Panc1 (cell line): ENCODE data around the gene IRF6. TPM values are rescaled to one million over a fixed set of nuclear protein-coding genes. Genes with fewer than 3 reads are reported as not detected.

Source experiments
- ATAC-seq: fragments of 200-7000 bp; cut with Tn5 transposase; 2 replicates; pipeline ENCODE4 v1.9.1; 2020; ENCODE audit warnings: mild to moderate bottlenecking, moderate library complexity
- BruUV-seq: library from RNA; stranded (reverse); fragments of 400-500 nt; replicated peaks from 2 replicates; lab custom pipeline; 2021; lab: Mats Ljungman, UMichigan
- CTCF ChIA-PET: fragments of 300-600 bp; sonication (Branson Sonifier 250); formaldehyde crosslinking; loops from one replicate; lab custom pipeline; 2022; ENCODE audit warnings: antibody characterized with exemption; lab: Charles Lee
- POLR2A ChIA-PET: fragments of 300-600 bp; sonication (Branson Sonifier 250); formaldehyde crosslinking; loops from one replicate; lab custom pipeline; 2022; ENCODE audit warnings: antibody characterized with exemption; lab: Charles Lee
- DNase-seq: peaks from one replicate; pipeline ENCODE4 v3.0.0-alpha.2; 2010; ENCODE audit warnings: low read depth, low spot score
- H3K27ac ChIP-seq: 2 replicates; pipeline ENCODE4 v1.5.1; 2011; ENCODE audit warnings: mild to moderate bottlenecking, low read length, inconsistent platforms
- H3K27me3 ChIP-seq: fragments of 200-500 bp; sonication (Bioruptor generic); 2 replicates; pipeline ENCODE4 v1.6.0; 2014; ENCODE audit warnings: low read length, inconsistent platforms; ENCODE audit not compliant: control insufficient read depth, insufficient read depth
- H3K36me3 ChIP-seq: fragments of 200-500 bp; sonication (Bioruptor generic); 2 replicates; pipeline ENCODE4 v1.5.1; 2014; ENCODE audit warnings: inconsistent platforms, mild to moderate bottlenecking, low read length, moderate library complexity; ENCODE audit not compliant: control insufficient read depth, insufficient read depth
- H3K4me1 ChIP-seq: 2 replicates; pipeline ENCODE4 v1.5.1; 2011; ENCODE audit warnings: inconsistent platforms, mild to moderate bottlenecking, low read length, moderate library complexity; ENCODE audit not compliant: control insufficient read depth, insufficient read depth
- H3K4me3 ChIP-seq, 2 experiments: 2 replicates each; pipeline ENCODE4 v1.5.1; 2011 to 2012; ENCODE audit warnings: low read depth in 2 of 2, low read length in 2 of 2, mild to moderate bottlenecking in 2 of 2, inconsistent platforms in 1 of 2, moderate library complexity in 1 of 2
- H3K9me3 ChIP-seq: fragments of 200-500 bp; sonication (Bioruptor generic); 2 replicates; pipeline ENCODE4 v1.5.1; 2014; ENCODE audit warnings: low read depth, mild to moderate bottlenecking, inconsistent platforms, low read length, moderate library complexity; ENCODE audit not compliant: control insufficient read depth, insufficient read depth
- POLR2AphosphoS5 ChIP-seq: IDR thresholded peaks from 2 replicates; pipeline ENCODE4 v1.6.1; 2012; ENCODE audit warnings: mild to moderate bottlenecking, low read depth, low read length, moderate library complexity
- SIN3A ChIP-seq: IDR thresholded peaks from 2 replicates; pipeline ENCODE4 v1.6.1; 2012; ENCODE audit warnings: low read depth, mild to moderate bottlenecking, low read length, moderate library complexity, borderline replicate concordance; ENCODE audit not compliant: insufficient read depth
- TCF7L2 ChIP-seq: IDR thresholded peaks from 2 replicates; pipeline ENCODE4 v1.6.1; 2011; ENCODE audit warnings: mild to moderate bottlenecking, low read depth, low read length, inconsistent platforms
- in situ Hi-C: cut with HindIII; loops from 2 replicates; pipeline ENCODE4 v1.10.0; 2016; ENCODE audit warnings: low sequenced_read_pairs, low pct_unique_long_range_greater_than_20kb
- intact Hi-C: fragments of 100-400 bp; cut with micrococcal nuclease; formaldehyde crosslinking; loops from one replicate; pipeline ENCODE4 v1.10.0; 2022; ENCODE audit not compliant: unreplicated experiment
- total RNA-seq: library from RNA; stranded (reverse); gene quantifications from one replicate; pipeline ENCODE4 v1.2.1, GENCODE V29; 2021; ENCODE audit not compliant: unreplicated experiment
- TF ChIP-seq, protein P1 (sequence below): fragments of 450-650 bp; IDR thresholded peaks from 2 replicates; pipeline ENCODE4 v1.5.1; 2017; ENCODE audit warnings: mild to moderate bottlenecking
- TF ChIP-seq, protein P2 (sequence below), 2 experiments: IDR thresholded peaks; 2 replicates each; pipeline ENCODE4 v1.6.1; 2011 to 2012; ENCODE audit warnings: low read depth in 2 of 2, control low read depth in 1 of 2, low read length in 1 of 2, mild to moderate bottlenecking in 1 of 2, moderate library complexity in 1 of 2; ENCODE audit not compliant: insufficient read depth in 1 of 2

IRF6 gene
- total RNA-seq, 1 experiment from 2014 or later, result 0.64 TPM

DNA sequence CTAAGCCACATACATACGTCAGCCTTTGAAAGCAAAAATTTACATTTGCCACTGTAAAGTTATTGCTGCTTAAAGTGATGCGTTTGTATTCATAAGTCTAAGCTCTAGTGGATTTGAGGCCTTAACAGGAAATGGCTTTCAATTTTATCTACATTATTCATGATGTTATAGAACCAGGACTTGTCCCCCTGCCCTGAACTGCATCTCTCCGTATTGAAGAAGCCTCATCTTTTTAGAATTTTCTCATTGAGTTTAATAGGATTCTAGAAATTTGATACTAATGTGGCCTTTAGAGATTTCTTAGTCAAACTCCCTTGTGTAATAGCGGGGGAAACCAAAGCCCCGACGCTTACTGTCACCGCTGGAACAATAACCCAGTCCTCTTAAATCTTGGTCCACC is 31.7 kb upstream of the IRF6 start:
- POLR2A ChIA-PET, result no interaction called here
- no peaks in the 10 kb centered on the region for H3K27me3 ChIP-seq
- peaks cover 45% of the 10 kb centered on the region for H3K36me3 ChIP-seq

DNA sequence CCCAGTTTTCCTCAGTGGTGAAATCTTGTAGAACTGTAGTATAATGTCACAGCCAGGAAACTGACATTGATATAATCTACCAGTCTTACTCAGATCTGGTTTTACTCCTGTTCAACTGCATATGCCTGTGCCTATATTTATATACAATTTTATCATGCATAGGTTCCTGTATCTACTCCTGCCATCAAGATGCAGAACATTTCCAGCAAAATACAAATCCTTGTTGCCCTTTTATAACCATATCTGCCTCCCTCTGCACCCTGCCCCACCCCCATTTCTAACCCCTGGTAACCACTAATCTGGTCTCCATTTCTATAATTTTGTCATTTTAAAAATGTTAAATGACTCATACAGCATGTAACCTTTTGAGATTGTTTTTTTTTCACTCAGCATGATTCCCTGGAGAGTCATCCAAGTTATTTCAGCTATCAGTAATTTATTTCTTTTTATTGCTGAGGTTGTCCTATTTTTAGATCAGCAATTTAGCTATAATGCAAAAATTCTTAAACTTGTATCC is 29.9 kb upstream of the IRF6 start:
- no TSS peak for BruUV-seq
- ChIA-PET CTCF (no interaction called here), POLR2A (no interaction called here)
- intact Hi-C loops, result no loop called here
- DNase-seq (no peak), ATAC-seq (no peak)
- H3K36me3 ChIP-seq, result peaks cover 42% of the 10 kb centered on the region
- TF ChIP-seq POLR2AphosphoS5 (no peak), TCF7L2 (no peak), SIN3A (no peak)
- TF ChIP-seq, protein P1, sequence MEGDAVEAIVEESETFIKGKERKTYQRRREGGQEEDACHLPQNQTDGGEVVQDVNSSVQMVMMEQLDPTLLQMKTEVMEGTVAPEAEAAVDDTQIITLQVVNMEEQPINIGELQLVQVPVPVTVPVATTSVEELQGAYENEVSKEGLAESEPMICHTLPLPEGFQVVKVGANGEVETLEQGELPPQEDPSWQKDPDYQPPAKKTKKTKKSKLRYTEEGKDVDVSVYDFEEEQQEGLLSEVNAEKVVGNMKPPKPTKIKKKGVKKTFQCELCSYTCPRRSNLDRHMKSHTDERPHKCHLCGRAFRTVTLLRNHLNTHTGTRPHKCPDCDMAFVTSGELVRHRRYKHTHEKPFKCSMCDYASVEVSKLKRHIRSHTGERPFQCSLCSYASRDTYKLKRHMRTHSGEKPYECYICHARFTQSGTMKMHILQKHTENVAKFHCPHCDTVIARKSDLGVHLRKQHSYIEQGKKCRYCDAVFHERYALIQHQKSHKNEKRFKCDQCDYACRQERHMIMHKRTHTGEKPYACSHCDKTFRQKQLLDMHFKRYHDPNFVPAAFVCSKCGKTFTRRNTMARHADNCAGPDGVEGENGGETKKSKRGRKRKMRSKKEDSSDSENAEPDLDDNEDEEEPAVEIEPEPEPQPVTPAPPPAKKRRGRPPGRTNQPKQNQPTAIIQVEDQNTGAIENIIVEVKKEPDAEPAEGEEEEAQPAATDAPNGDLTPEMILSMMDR, result no peak
- TF ChIP-seq, protein P2, sequence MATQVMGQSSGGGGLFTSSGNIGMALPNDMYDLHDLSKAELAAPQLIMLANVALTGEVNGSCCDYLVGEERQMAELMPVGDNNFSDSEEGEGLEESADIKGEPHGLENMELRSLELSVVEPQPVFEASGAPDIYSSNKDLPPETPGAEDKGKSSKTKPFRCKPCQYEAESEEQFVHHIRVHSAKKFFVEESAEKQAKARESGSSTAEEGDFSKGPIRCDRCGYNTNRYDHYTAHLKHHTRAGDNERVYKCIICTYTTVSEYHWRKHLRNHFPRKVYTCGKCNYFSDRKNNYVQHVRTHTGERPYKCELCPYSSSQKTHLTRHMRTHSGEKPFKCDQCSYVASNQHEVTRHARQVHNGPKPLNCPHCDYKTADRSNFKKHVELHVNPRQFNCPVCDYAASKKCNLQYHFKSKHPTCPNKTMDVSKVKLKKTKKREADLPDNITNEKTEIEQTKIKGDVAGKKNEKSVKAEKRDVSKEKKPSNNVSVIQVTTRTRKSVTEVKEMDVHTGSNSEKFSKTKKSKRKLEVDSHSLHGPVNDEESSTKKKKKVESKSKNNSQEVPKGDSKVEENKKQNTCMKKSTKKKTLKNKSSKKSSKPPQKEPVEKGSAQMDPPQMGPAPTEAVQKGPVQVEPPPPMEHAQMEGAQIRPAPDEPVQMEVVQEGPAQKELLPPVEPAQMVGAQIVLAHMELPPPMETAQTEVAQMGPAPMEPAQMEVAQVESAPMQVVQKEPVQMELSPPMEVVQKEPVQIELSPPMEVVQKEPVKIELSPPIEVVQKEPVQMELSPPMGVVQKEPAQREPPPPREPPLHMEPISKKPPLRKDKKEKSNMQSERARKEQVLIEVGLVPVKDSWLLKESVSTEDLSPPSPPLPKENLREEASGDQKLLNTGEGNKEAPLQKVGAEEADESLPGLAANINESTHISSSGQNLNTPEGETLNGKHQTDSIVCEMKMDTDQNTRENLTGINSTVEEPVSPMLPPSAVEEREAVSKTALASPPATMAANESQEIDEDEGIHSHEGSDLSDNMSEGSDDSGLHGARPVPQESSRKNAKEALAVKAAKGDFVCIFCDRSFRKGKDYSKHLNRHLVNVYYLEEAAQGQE (IDR thresholded peaks at IDR 0.05; ENCODE audit: insufficient read depth in 1 of 2, low read depth in 2 of 2, low read length in 1 of 2), result no peak
- no peaks in the 10 kb centered on the region for H3K27me3 ChIP-seq
- in situ Hi-C loops, result no loop called here
- peaks cover 6% of the 10 kb centered on the region; the same call in 1 of the 2 replicates for H3K4me1 ChIP-seq
- H3K4me3 ChIP-seq, result no peak overlapping the region
- H3K27ac ChIP-seq, result no peak overlapping the region
- H3K9me3 ChIP-seq, result no peaks in the 10 kb centered on the region

More for the DNA sequence above, 31.7 kb upstream of the IRF6 start:
- intact Hi-C loops (no loop called here), in situ Hi-C loops (no loop called here)
- H3K4me1 ChIP-seq, result peaks cover 6% of the 10 kb centered on the region; the same call in 1 of the 2 replicates
- TF ChIP-seq, protein P1, result no peak
- no peak for TF ChIP-seq SIN3A
- TF ChIP-seq, protein P2 (IDR thresholded peaks at IDR 0.05; ENCODE audit: insufficient read depth in 1 of 2, low read depth in 2 of 2, low read length in 1 of 2), result no peak
- no peak for TF ChIP-seq TCF7L2
- no peak for TF ChIP-seq POLR2AphosphoS5
- CTCF ChIA-PET, result no interaction called here
- no peak for DNase-seq
- no peak overlapping the region for H3K4me3 ChIP-seq
- no TSS peak for BruUV-seq
- no peak for ATAC-seq
- no peaks in the 10 kb centered on the region for H3K9me3 ChIP-seq
- H3K27ac ChIP-seq, result no peak overlapping the region
